H1 (cell line): ENCODE measurements around the gene SUCLG2. TPM values are rescaled to one million over a fixed set of nuclear protein-coding genes. Genes with fewer than 3 reads are reported as not detected.

ENCODE experiments used
- CTBP2 ChIP-seq: IDR thresholded peaks from 2 replicates; pipeline ENCODE4 v1.7.0; 2011; ENCODE audit warnings: borderline replicate concordance, mild to moderate bottlenecking, moderate library complexity, mixed read lengths, low read length; ENCODE audit not compliant: insufficient read depth, insufficient read length
- GTF2F1 ChIP-seq: IDR thresholded peaks from 2 replicates; pipeline ENCODE4 v1.6.1; 2012; ENCODE audit warnings: low read depth, low read length, improper control_type of control experiment, borderline replicate concordance
- HDAC6 ChIP-seq: IDR thresholded peaks from one replicate; pipeline ENCODE4 v1.7.1; 2012; ENCODE audit warnings: low read depth, mild to moderate bottlenecking, inconsistent platforms, low read length, moderate library complexity
- JUN ChIP-seq: IDR thresholded peaks from 2 replicates; pipeline ENCODE4 v1.6.1; 2011; ENCODE audit warnings: low read depth, mild to moderate bottlenecking, improper control_type of control experiment, low read length
- KDM5A ChIP-seq: fragments of 200-600 bp; IDR thresholded peaks from 2 replicates; pipeline ENCODE4 v1.7.1; 2012; ENCODE audit warnings: mild to moderate bottlenecking, low read length, inconsistent platforms, mixed read lengths
- RFX5 ChIP-seq: IDR thresholded peaks from 2 replicates; pipeline ENCODE4 v1.6.1; 2011; ENCODE audit warnings: low read depth, low read length, improper control_type of control experiment, borderline replicate concordance
- SP2 ChIP-seq: IDR thresholded peaks from 2 replicates; pipeline ENCODE4 v1.6.1; 2012; ENCODE audit warnings: mild to moderate bottlenecking, low read length, inconsistent platforms
- TAF7 ChIP-seq: optimal IDR thresholded peaks from 2 replicates; pipeline ENCODE3; 2011; ENCODE audit warnings: low read depth, mild to moderate bottlenecking, inconsistent platforms, low read length, moderate library complexity, borderline replicate concordance
- polyA plus RNA-seq, 7 experiments: library from polyadenylated mRNA; depleted of rRNA in 3 of 7; stranded (reverse) in 5 of 7; unstranded in 2 of 7; fragments of >200 nt in 5 of 7; fragments of 200-250 nt in 2 of 7; gene quantifications; 1 replicate in 5 of 7; 2 replicates in 1 of 7; 4 replicates in 1 of 7; pipeline versions ENCODE4 v1.2.1 to v1.2.3, GENCODE V29; 2011 to 2013; ENCODE audit warnings: missing spikeins in 2 of 7, mixed read lengths in 2 of 7
- total RNA-seq: library from RNA; stranded (reverse); fragmentation: NEBNext Ultra II Directional; extraction: Animal tissue kit (Norgen Biotek cat#: 25700); gene quantifications from 2 replicates; pipeline ENCODE4 v1.2.1, GENCODE V29; 2021
- TF ChIP-seq, protein P1 (sequence below): IDR thresholded peaks from 2 replicates; pipeline ENCODE4 v1.6.1; 2012; ENCODE audit warnings: inconsistent platforms

The SUCLG2 gene
- total and polyA plus RNA-seq, 2 of the 8 experiments (the other 6 are each of a cell fraction or from before 2014, with no cell fraction given), result 12.9 to 46.2 TPM

DNA sequence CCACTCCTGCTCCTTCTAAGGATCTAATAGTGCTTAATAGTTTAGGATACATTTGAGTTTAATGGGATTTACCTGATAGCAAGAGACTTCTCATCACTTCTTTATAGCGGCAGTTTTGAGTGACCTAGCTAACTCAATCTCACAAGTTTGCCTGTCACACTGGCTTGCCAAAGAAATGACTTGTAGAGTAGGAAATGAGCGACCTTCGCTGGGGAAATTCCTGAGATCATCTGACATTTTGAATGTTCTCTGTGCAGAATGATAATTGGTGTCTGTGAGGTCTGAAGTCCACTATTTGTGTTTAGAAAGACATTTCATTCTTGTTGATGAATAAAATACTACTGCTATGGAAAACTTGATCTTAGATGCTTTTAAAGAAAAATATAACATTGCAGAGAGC is 30.3 kb downstream of the SUCLG2 start (continued):
- TF ChIP-seq TAF7, result no peak
- TF ChIP-seq, protein P1, sequence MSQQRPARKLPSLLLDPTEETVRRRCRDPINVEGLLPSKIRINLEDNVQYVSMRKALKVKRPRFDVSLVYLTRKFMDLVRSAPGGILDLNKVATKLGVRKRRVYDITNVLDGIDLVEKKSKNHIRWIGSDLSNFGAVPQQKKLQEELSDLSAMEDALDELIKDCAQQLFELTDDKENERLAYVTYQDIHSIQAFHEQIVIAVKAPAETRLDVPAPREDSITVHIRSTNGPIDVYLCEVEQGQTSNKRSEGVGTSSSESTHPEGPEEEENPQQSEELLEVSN, result no peak
- no peak for TF ChIP-seq KDM5A
- TF ChIP-seq JUN, result no peak
- TF ChIP-seq SP2, result no peak
- no peak for TF ChIP-seq GTF2F1
- TF ChIP-seq CTBP2, result no peak
- no peak for TF ChIP-seq HDAC6
- TF ChIP-seq RFX5, result no peak
- TF ChIP-seq, all 59 proteins: peak for 0
